Neutrophil (primary cell): Measurements from ENCODE around the gene DCHS1.

Source experiments
- H3K27ac ChIP-seq: fragments of 200-600 bp; sonication (generic); 2 replicates; pipeline ENCODE4 v1.5.1; 2016; ENCODE audit warnings: mild to moderate bottlenecking, moderate library complexity
- H3K27me3 ChIP-seq: fragments of 200-600 bp; sonication (generic); 2 replicates; pipeline ENCODE4 v1.6.0; 2016; ENCODE audit warnings: mild to moderate bottlenecking
- H3K36me3 ChIP-seq: fragments of 200-600 bp; sonication (generic); 2 replicates; pipeline ENCODE4 v1.5.1; 2017
- H3K4me1 ChIP-seq, 2 experiments: fragments of 200-600 bp in 1 of 2; sonication (generic) in 1 of 2; 1 replicate in 1 of 2; 2 replicates in 1 of 2; pipeline versions ENCODE4 v1.5.1 to v1.6.1; 2013 to 2016; ENCODE audit warnings: low read depth in 1 of 2, low read length in 1 of 2, mild to moderate bottlenecking in 1 of 2, moderate library complexity in 1 of 2; ENCODE audit not compliant: control insufficient read depth in 1 of 2, insufficient read depth in 1 of 2
- H3K4me3 ChIP-seq, 2 experiments: fragments of 200-600 bp in 1 of 2; sonication (generic) in 1 of 2; 1 replicate in 1 of 2; 2 replicates in 1 of 2; pipeline ENCODE4 v1.5.1; 2013 to 2016; ENCODE audit warnings: low read depth in 1 of 2, low read length in 1 of 2, mild to moderate bottlenecking in 1 of 2, moderate library complexity in 1 of 2
- H3K9me3 ChIP-seq: fragments of 200-600 bp; sonication (generic); 2 replicates; pipeline ENCODE4 v1.5.1; 2016
- CTCF ChIP-seq: fragments of 200-600 bp; sonication (generic); IDR thresholded peaks from 2 replicates; pipeline ENCODE4 v1.5.1; 2016; ENCODE audit warnings: antibody characterized with exemption

The DCHS1 gene

GRCh38 chr11:6623391-6624363, 31.9 kb downstream of the DCHS1 start:
- no peaks in the 10 kb centered on the region for H3K27me3 ChIP-seq
- peaks cover 8 to 10% of the 10 kb centered on the region in 2 experiments for H3K4me1 ChIP-seq
- no peak overlapping the region for H3K27ac ChIP-seq
- no peak overlapping the region for H3K4me3 ChIP-seq
- TF ChIP-seq CTCF: no peak
- H3K9me3 ChIP-seq: no peaks in the 10 kb centered on the region
- no peaks in the 10 kb centered on the region for H3K36me3 ChIP-seq

- Histone ChIP-seq H3K27ac (no peak overlapping the region), H3K9me3 (no peaks in the 10 kb centered on the region), H3K4me1 (peaks cover 19 to 21% of the 10 kb centered on the region in 2 experiments), H3K4me3 (no peak overlapping the region), H3K36me3 (no peaks in the 10 kb centered on the region), H3K27me3 (no peaks in the 10 kb centered on the region)
- TF ChIP-seq CTCF: no peak
Measured at GRCh38 chr11:6622261-6623171, 33.1 kb downstream of the DCHS1 start.

GRCh38 chr11:6621711-6622211, 33.8 kb downstream of the DCHS1 start:
- Histone ChIP-seq H3K4me3 (no peak overlapping the region), H3K36me3 (peaks cover under 1% of the 10 kb centered on the region), H3K4me1 (peaks cover 27 to 29% of the 10 kb centered on the region in 2 experiments), H3K9me3 (no peaks in the 10 kb centered on the region), H3K27ac (no peak overlapping the region), H3K27me3 (no peaks in the 10 kb centered on the region)
- TF ChIP-seq CTCF: no peak

- Histone ChIP-seq H3K27me3 (no peaks in the 10 kb centered on the region), H3K4me1 (peaks cover 31 to 35% of the 10 kb centered on the region in 2 experiments), H3K4me3 (no peak overlapping the region), H3K9me3 (no peaks in the 10 kb centered on the region), H3K36me3 (peaks cover 11% of the 10 kb centered on the region), H3K27ac (no peak overlapping the region)
- TF ChIP-seq CTCF: no peak
Measured at GRCh38 chr11:6620636-6621035, 35.0 kb downstream of the DCHS1 start.

- peaks cover 31 to 35% of the 10 kb centered on the region in 2 experiments for H3K4me1 ChIP-seq
- no peaks in the 10 kb centered on the region for H3K9me3 ChIP-seq
- peak within 1 kb of the TSS; percentile 98 for H3K27ac ChIP-seq
- no peak for TF ChIP-seq CTCF
- H3K4me3 ChIP-seq: peak within 1 kb of the TSS; percentile 75 to 93
- H3K27me3 ChIP-seq: no peaks in the 10 kb centered on the region
- H3K36me3 ChIP-seq: peaks cover 26% of the 10 kb centered on the region
Measured at GRCh38 chr11:6619004-6619745, 36.4 kb downstream of the DCHS1 start, which contains the start of gene TPP1. TPP1 (minus strand) TSS chr11:6619422; CDS start chr11:6619400, 22 bp downstream.
